Activated effector memory CD4-positive, alpha-beta T cell treated with Interleukin-2 at 50 U/mL for 16 hours (primary cell): Measurements from ENCODE around the gene WDR1.

Source experiments
- DNase-seq: peaks from one replicate; pipeline ENCODE4 v3.0.0-alpha.2; 2020

The WDR1 gene

DNA sequence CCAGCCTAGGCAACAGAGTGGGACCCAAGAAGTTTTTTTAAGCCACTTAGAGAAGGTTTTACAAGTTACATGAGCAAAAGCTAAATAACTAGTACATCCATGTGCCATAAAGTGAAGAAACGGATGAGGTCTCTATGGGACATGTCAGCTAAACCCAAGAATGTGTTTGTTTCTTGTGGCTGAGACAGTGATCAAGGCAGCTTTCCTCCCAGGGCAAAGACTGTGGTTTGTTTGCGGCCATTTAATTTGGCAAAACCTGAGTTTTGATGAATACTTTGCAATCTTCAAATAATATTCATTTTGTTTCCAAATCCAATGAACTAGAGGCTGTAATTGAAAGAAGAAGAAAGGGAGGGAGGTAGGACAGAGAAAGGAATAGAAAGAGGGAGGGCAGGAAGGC lies 50.4 kb downstream of the WDR1 start:
- DNase-seq = no peak

GRCh38 chr4:10063544-10064300 lies 52.9 kb downstream of the WDR1 start:
- DNase-seq = no peak

DNA sequence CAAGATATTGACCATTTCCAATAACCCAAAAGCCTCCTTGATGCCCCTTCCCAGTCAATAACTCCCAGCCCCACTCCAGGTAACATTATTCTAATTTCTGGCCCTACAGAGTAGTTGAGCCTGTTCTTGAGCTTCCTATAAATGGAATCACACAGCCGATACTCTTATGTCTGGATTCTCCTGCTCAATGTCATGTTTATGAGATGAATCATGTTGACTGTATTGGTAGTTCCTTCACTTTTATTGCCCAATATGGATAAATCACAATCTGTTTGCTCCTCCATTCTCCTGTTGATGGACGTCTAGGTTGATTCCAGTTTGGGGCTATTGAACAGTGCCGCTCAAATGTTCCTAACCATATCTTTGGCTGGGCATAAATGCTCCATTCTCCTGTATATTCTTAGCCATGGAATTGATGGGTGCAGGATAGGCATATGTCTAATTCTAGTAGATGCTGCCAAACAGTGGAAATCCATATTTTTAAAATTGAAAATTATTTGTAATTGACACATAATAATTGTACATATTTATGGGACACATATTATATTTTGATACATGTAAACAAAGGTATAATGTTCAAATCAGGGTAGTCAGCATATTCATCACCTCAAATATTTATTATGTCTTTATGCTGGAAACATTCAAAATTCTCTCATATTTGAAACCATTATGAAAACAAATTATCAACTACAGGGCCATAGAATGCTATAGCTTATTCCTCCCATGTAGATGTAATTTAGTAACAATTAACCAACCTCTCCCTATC lies 54.8 kb downstream of the WDR1 start:
- no peak for DNase-seq

DNA sequence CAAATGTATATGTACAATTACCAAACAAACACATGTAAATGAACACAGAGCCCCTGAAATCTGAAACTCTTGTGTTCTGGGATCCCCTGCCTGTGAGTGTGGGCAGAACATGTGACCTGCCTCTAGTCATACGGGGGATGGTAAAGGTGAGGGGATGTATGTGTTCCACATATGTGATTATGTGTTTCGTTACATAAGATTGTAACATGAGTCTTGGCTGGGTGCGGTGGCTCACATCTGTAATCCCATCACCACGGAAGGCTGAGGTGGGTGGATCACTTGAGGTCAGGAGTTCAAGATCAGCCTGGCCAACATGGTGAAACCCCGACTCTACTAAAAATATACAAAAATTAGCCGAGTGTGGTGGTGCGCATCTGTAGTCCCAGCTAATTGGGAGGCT lies 58.2 kb downstream of the WDR1 start:
- no peak for DNase-seq

DNA sequence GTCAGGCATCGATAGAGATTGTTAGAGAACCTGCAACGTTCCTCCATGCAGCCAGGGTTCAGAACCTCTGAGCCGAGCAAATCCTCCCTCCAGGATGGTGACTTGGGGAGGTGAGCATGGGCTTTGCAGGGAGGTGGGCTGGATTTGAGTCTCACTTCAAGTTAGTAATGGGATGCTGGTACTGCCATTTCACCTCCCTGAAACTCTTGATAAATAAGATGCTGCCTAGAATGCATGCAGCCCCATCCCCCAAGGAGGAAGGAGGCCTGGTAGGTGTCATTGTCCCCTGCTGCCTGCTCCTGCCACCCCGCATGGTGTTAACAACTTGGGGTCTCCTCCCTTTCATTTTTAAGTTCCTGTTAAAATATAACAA lies 59.6 kb downstream of the WDR1 start:
- DNase-seq = no peak

- DNase-seq = no peak
Observed at GRCh38 chr4:10056334-10057022, 60.1 kb downstream of the WDR1 start.

DNA sequence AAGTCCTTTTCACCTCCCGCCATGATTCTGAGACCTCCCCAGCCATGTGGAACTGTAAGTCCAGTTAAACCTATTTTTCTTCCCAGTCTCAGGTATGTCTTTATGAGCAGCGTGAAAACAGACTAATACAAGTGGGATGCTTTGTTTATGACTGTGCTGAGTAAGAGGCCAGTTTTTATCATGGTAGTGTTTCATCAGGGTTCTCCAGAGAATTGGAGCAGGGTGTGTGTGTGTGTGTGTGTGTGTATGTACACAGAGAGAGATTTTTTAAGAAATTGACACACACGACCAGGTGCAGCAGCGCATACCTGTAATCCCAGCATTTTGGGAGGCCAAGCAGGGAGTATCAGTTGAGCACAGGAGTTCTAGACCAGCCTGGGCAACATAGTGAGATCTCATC lies 60.7 kb downstream of the WDR1 start:
- no peak for DNase-seq

GRCh38 chr4:10054571-10055041 lies 62.0 kb downstream of the WDR1 start:
- no peak for DNase-seq

DNA sequence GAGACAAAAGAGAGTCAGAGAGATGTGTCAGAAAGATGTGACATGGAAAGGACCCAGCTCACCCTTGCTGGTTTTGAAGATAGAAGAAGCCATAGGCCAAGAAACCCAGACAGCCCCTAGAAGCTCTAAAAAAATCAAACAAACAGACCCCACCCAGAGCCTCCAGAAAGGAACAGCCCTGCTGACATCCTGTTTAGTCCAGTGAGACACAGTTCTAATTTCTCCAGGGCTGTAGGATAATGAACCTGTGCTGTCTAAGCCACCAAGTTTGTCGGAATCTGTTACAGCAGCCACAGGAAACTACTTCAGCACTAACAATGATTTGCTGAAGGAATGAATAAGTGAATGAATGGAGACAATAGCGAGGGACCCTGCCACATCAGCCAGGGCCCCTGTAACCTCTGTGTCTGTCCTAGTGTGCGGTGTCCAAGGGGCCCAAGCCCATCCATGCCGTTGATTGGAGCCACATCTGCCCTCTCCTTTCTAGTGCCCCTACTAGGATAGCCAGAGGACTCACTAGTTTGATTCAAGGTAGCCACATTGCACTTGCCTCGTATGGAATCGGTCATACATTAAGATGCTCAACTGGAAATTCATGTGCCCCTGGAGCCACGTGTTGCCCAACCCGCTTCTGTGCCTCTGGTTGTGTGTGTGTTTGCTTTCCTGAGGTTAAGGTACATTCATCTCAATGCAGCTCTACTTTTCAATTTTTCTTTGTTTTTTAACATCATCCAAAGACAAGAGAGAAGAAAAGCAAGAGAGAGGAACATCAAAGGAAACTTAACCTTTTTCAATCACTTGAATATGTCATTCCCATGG lies 62.8 kb downstream of the WDR1 start:
- no peak for DNase-seq

DNA sequence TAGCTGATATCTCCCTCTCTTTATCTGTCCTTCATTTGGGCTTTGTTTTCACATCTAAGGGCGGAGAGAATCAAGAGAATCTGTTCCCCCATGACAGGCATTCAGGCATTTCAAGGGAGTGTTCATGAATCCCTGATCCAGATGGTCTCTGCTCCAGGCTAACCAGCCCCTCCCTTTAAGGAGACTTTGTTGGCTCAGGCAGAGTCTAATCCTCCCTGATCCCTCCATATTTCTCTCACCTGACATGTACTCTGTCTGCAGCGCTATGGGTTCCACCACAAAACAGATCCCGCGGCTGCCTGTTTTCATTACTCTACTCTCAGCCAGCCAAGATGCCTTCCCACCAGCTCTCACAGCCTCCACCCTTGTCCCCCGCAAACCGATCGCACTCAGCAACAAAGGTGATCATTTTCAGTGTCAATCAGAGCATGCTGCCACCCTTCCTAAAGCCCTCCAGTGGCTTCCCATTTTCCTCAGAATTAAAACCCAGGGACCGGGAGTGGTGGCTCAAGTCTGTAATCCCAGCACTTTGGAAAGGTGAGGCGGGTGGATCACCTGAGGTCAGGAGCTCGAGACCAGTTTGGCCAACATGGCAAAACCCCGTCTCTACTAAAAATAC lies 65.0 kb downstream of the WDR1 start:
- no peak for DNase-seq

DNA sequence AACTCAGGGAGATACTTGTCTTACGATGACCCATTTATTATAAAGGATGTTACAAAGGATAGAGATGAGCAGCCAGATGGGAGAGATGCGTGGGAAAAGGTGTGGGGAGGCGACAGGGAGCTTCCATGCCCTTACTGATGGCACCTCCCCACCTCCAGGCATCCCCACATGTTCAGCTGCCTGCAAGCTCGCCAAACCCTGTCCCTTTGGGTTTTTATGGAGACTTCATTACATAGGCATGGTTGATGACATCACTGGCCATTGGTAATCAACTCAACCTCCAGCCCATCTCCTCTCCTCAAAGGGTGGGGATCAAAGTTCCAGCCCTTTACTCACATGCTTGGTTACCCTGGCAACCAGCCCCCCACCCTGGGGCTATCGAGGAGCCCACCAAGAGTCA lies 65.9 kb downstream of the WDR1 start:
- DNase-seq = no peak

DNA sequence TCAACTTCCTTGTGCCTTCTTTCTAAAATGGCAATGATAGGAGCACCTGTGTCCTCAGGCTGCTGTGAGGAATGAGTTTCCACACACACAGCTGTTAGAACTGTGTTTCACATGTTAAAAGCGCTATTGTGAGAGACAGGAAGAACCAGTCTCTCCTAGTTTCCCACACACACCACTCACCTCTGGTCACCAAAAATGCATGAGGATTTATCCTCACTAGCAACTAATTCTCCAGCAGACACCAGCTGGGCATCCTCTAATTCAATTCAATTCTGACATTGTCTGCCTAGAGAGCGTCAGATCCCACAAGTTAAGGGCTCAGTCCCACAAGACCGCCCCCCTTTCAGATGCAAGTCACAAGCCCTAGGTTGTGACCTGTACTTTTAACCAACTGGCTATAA lies 66.3 kb downstream of the WDR1 start:
- no peak for DNase-seq

GRCh38 chr4:10048941-10049697 lies 67.5 kb downstream of the WDR1 start:
- DNase-seq = no peak

- no peak for DNase-seq
Observed at GRCh38 chr4:10047967-10048366, 68.6 kb downstream of the WDR1 start.

GRCh38 chr4:10046471-10046870 lies 70.1 kb downstream of the WDR1 start:
- DNase-seq = no peak

- no peak for DNase-seq
Observed at GRCh38 chr4:10045481-10045880, 71.1 kb downstream of the WDR1 start.

GRCh38 chr4:10041036-10041435 lies 75.6 kb downstream of the WDR1 start:
- DNase-seq = no peak

GRCh38 chr4:10040049-10040892 lies 76.3 kb downstream of the WDR1 start:
- no peak for DNase-seq

DNA sequence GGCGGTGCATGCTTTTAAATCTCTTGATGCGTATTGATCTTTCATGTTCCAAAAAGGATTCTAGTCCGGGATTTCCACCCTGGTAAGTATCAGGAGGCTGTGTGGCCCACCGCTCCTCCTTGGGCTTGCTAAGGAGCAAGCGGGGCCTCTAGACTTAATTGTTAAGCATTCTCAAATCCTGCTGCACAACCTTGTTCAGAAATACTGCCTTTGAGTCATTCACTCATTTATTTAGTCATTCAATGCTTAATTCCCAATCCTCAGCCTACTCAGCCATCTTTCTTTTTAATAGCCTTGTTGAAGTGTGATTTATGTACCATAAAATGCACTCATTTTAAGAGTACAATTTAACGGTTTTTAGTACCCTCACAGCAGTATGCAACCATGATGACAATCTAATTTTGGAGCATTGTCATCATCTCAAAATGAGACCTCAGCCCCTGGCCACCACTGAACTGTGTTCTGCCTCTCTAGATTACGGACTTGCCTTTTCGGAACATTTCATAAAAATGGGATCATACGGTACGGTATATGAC lies 79.7 kb downstream of the WDR1 start:
- no peak for DNase-seq

DNA sequence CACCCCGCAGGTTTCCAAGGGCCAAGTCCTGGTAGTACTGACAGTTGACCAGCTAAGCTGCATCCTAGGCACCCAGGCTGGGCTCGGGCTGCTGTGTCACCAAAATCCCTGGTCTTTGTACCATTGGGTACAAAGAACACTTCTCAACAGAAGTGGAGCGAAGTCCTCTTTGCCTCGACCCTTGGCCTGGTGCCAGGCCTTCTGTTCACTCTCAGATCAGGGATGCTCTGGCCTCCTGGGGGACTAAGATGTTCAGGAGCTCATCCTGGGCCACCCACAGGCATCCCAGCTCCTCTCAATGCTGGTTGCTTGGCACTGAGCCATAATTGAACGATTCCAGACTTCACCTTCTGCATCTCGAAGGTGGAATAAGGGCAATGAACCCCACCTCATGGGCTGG lies 81.5 kb downstream of the WDR1 start:
- no peak for DNase-seq
